CD4-positive, alpha-beta T cell treated with Interleukin-17A for 4 hours (primary cell): ENCODE data around the gene LRIG3.

ENCODE experiments used
- DNase-seq: peaks from one replicate; pipeline ENCODE4 v3.0.0-alpha.2; 2020; ENCODE audit warnings: mixed read lengths

The LRIG3 gene

DNA sequence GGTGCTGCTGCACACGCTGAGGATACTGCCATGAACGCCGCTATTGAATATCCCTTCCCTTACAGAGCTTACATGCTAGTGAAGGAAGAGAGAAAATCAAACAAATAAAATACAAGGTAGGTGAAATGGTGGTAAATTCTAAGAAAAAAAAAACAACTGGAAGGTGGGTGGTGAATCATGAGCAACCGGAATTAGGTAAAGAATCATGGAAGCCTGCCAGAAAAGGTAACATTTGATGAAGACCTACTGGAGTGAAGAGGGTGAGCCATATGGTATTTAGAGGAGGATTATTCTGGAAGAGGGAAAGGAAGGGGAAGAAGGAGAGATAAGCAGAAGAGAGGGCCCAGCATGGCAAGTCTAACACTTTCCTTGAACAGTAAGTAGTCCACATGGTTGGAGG is 76.1 kb downstream of the LRIG3 start:
- no peak for DNase-seq

- no peak for DNase-seq
Observed at GRCh38 chr12:58841058-58841798, 79.1 kb downstream of the LRIG3 start.

DNA sequence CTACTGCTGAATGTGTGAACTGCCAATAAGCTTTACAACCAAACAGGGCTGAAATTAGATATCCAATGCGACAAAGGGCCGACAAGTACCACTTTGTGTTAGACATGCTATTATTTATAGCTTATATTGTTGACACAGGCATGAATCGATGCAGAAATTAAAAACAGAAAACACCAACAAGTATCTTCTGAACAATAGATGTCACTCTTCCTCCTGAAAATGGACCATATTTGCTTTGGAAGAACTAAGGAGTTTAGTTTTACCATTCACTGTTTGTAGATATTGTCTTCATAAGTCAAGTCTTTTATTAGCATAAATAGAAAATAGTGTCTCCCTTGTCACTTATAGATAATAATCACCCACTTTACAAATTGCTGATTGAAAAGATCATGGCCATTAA is 86.5 kb downstream of the LRIG3 start:
- DNase-seq, result no peak

GRCh38 chr12:58832920-58833319 is 87.4 kb downstream of the LRIG3 start:
- no peak for DNase-seq
